ENCODE data around the gene OR8A1.
A peak's percentile ranks its signal among the peaks of the same experiment; 100 is the strongest.

OR8A1 gene

GRCh38 chr11:124569697-124570096 is at the start of gene OR8A1:
OR8A1 (plus strand) TSS chr11:124569997; CDS start chr11:124570120, 123 bp downstream.
- DNase-seq: no peak

GRCh38 chr11:124520550-124520854 is 49.3 kb upstream of the OR8A1 start:
- no peak for DNase-seq

- DNase-seq: no peak
Observed at GRCh38 chr11:124533626-124534025, 36.2 kb upstream of the OR8A1 start.

GRCh38 chr11:124534051-124534450 is 35.7 kb upstream of the OR8A1 start:
- no peak for DNase-seq

- DNase-seq: no peak
Observed at GRCh38 chr11:124535552-124536232, 34.1 kb upstream of the OR8A1 start.

- peak; percentile 11 for DNase-seq
Observed at GRCh38 chr11:124536520-124536919, 33.3 kb upstream of the OR8A1 start.

- no peak for DNase-seq
Observed at GRCh38 chr11:124538019-124538418, 31.8 kb upstream of the OR8A1 start.

GRCh38 chr11:124541204-124541603 is 28.6 kb upstream of the OR8A1 start:
- no peak for DNase-seq

- no peak for DNase-seq
Observed at GRCh38 chr11:124543145-124543544, 26.7 kb upstream of the OR8A1 start.

- no peak for DNase-seq
Observed at GRCh38 chr11:124543554-124543953, 26.2 kb upstream of the OR8A1 start, which contains the start of gene OR8B12. OR8B12 (minus strand) TSS chr11:124543654; CDS start chr11:124543654, 0 bp downstream.

GRCh38 chr11:124551189-124551588 is 18.6 kb upstream of the OR8A1 start:
- DNase-seq: no peak

GRCh38 chr11:124551987-124552386 is 17.8 kb upstream of the OR8A1 start:
- no peak for DNase-seq

- DNase-seq: no peak
Observed at GRCh38 chr11:124556828-124557227, 13.0 kb upstream of the OR8A1 start.

- no peak for DNase-seq
Observed at GRCh38 chr11:124570160-124570559, 363 bp downstream of the OR8A1 start.

- no peak for DNase-seq
Observed at GRCh38 chr11:124577716-124578427, 8.1 kb downstream of the OR8A1 start.

GRCh38 chr11:124578761-124579160 is 9.0 kb downstream of the OR8A1 start:
- no peak for DNase-seq

GRCh38 chr11:124581817-124582216 is 12.0 kb downstream of the OR8A1 start:
- DNase-seq: peak; percentile 14

GRCh38 chr11:124582565-124582964 is 12.8 kb downstream of the OR8A1 start:
- DNase-seq: peak; percentile 81

GRCh38 chr11:124583781-124584180 is 14.0 kb downstream of the OR8A1 start:
- DNase-seq: peak; percentile 92

- DNase-seq: no peak
Observed at GRCh38 chr11:124584681-124585372, 15.0 kb downstream of the OR8A1 start.

GRCh38 chr11:124586238-124586860 is 16.6 kb downstream of the OR8A1 start:
- DNase-seq: peak; percentile 68

- no peak for DNase-seq
Observed at GRCh38 chr11:124591430-124591829, 21.6 kb downstream of the OR8A1 start.

GRCh38 chr11:124592627-124593026 is 22.8 kb downstream of the OR8A1 start:
- DNase-seq: no peak

- no peak for DNase-seq
Observed at GRCh38 chr11:124595302-124595701, 25.5 kb downstream of the OR8A1 start.

Measured in NCI-H69 (cell line).